HG03354 (cell line): Measurements from ENCODE around the gene A1BG.
"Not testable (repeated sequence)": the region's sequence is repeated elsewhere in the genome, so short reads cannot be mapped to it uniquely, and the experiment has no call there.

ENCODE experiments used
- ATAC-seq: cut with Tn5 transposase; IDR thresholded peaks from one replicate; pipeline ENCODE4 v1.9.1; 2021; ENCODE audit warnings: mild to moderate bottlenecking; ENCODE audit not compliant: unreplicated experiment, poor library complexity, severe bottlenecking

The A1BG gene

GRCh38 chr19:58386576-58387337 is 33.5 kb upstream of the A1BG start, which contains the start of gene RPS5:
Gene RPS5 (plus strand): TSS chr19:58387269. CDS start chr19:58388138, 869 bp downstream.
- peak; percentile 88 for ATAC-seq

- ATAC-seq = peak; percentile 11
These were observed 32.7 kb upstream of the A1BG start for GRCh38 chr19:58385891-58386575.

- ATAC-seq = no peak
These were observed 32.1 kb upstream of the A1BG start for GRCh38 chr19:58385313-58385890.

GRCh38 chr19:58382997-58383603 is 29.8 kb upstream of the A1BG start:
- no peak for ATAC-seq

- no peak for ATAC-seq
These were observed 28.3 kb upstream of the A1BG start for GRCh38 chr19:58381460-58382212.

- ATAC-seq = peak; percentile 88
These were observed 27.6 kb upstream of the A1BG start, which contains the start of gene ZNF837 for GRCh38 chr19:58380662-58381459. Gene ZNF837 (minus strand): TSS chr19:58381030. CDS start chr19:58369332, 11,698 bp downstream.

GRCh38 chr19:58380037-58380661 is 26.9 kb upstream of the A1BG start:
- ATAC-seq = no peak

- ATAC-seq = no peak
These were observed 26.0 kb upstream of the A1BG start for GRCh38 chr19:58379246-58379645.

- ATAC-seq = not testable (repeated sequence)
These were observed 23.4 kb upstream of the A1BG start for GRCh38 chr19:58376724-58377123.

GRCh38 chr19:58374200-58374599 is 20.9 kb upstream of the A1BG start:
- no peak for ATAC-seq

GRCh38 chr19:58372311-58373133 is 19.2 kb upstream of the A1BG start:
- ATAC-seq = no peak

- no peak for ATAC-seq
These were observed 15.5 kb upstream of the A1BG start for GRCh38 chr19:58368561-58369360.

- no peak for ATAC-seq
These were observed 14.6 kb upstream of the A1BG start for GRCh38 chr19:58367698-58368454.

GRCh38 chr19:58366585-58367430 is 13.5 kb upstream of the A1BG start:
- ATAC-seq = no peak

GRCh38 chr19:58364146-58364545 is 10.9 kb upstream of the A1BG start:
- no peak for ATAC-seq
